GM13976 (cell line): ENCODE results near the gene TTC17.

Experiments used
- DNase-seq: peaks from one replicate; pipeline ENCODE4 v3.0.0; 2012; ENCODE audit warnings: low spot score
- in situ Hi-C: fragments of 300-500 bp; cut with MboI; formaldehyde crosslinking; loops from one replicate; pipeline ENCODE4 v1.12.0; 2022; ENCODE audit warnings: low sequenced_read_pairs, mixed read lengths, inconsistent platforms; ENCODE audit not compliant: unreplicated experiment
- TF ChIP-seq, protein P1 (sequence below): IDR thresholded peaks from 2 replicates; pipeline ENCODE4 v1.5.1; 2012; ENCODE audit warnings: borderline replicate concordance, mild to moderate bottlenecking; ENCODE audit not compliant: insufficient read depth; ENCODE audit errors: extremely low read depth, missing control alignments, control extremely low read depth

Gene TTC17

DNA sequence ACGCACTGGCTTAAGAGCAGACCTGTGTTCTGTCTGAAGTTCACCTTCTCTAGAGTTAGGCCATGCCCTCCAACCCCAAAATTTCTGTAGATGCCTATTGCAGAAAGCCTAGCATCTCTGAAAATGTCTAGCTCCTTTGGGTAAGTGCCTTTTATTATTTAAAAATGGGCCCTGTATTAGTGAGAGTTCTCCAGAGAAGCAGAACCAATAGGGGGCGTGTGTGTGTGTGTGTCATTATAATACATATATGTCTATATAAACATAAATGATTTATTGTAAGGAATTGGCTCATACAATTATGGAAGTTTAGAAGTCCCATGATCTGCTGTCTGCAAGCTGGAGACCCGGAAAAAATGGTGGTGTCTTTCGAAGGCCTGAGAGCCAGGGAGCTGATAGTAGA lies 144.7 kb downstream of the TTC17 start:
- TF ChIP-seq, protein P1, sequence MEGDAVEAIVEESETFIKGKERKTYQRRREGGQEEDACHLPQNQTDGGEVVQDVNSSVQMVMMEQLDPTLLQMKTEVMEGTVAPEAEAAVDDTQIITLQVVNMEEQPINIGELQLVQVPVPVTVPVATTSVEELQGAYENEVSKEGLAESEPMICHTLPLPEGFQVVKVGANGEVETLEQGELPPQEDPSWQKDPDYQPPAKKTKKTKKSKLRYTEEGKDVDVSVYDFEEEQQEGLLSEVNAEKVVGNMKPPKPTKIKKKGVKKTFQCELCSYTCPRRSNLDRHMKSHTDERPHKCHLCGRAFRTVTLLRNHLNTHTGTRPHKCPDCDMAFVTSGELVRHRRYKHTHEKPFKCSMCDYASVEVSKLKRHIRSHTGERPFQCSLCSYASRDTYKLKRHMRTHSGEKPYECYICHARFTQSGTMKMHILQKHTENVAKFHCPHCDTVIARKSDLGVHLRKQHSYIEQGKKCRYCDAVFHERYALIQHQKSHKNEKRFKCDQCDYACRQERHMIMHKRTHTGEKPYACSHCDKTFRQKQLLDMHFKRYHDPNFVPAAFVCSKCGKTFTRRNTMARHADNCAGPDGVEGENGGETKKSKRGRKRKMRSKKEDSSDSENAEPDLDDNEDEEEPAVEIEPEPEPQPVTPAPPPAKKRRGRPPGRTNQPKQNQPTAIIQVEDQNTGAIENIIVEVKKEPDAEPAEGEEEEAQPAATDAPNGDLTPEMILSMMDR, result no peak
- DNase-seq, result no peak
- in situ Hi-C loops, result no loop called here

DNA sequence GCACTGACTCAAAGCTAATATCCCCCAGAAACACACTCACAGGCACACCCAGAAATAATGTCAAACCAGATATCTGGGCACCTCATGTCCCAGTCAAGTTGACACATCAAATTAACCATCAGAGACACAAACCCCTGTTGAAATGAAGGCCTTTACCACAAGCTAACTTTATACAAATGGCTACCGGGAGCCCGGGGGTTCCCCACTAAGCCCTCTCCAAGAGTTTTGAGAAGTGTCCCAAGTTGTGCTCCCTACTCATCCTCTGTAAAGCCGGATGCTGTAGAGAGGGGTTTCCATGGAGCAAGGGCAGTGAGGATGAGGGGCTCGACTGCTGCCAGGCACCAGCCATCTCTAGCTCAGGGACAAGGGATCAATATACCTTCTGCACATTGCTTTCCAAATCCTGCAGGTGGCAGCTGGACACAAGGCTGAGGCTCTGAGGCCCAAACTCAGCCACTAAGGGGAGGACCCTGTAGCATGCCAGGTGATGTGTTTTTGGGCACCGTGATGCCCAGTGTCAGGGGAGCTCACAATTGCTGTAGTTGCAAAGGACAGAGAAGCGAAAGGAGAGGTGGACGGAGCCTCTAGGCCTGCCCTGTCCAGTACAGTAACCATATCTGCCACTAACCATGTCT lies 145.7 kb downstream of the TTC17 start:
- DNase-seq, result peak; percentile 61
- TF ChIP-seq, protein P1, result peak; percentile 39
- in situ Hi-C loops, result no loop called here

DNA sequence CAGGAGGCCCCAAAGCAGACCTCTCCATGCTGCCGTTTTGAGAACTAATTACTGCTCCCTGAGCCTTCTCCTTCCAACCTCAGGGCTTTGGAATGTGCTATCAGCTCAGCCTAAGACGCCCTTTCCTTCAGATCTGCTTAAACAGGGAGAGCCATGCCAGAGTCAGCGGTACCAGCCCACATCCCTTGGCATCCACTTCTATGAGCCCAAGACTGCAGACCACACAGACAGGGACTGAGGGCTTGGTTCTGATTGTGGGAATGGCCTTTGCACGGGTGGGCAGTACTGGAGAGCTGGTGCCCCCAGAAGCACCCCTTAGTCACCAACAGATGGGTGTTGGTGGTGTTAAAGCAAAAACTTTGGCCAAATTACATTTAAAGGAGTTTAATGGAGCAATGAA lies 146.5 kb downstream of the TTC17 start:
- no peak for DNase-seq
- in situ Hi-C loops, result no loop called here
- TF ChIP-seq, protein P1, result no peak

DNA sequence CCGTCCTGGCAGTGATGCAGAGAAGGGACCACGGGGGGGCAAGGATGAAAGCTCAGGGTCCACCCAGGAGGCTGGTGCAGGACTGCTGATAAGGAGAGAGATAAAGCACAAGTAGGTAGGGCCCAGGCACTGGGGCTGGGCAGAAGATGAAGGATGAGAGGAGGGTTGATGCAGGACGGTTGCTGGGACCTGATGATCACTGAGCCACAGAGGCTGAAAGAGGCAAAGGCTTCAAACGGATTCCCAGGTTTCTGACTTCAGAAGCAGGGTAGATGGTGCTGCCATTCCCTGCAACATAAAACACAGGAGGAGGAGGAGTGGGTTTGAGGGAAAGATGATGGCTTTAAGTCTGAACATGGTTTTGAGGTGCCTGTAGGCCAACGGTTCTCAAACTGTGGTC lies 148.5 kb downstream of the TTC17 start:
- TF ChIP-seq, protein P1, result no peak
- in situ Hi-C loops, result no loop called here
- DNase-seq, result no peak

DNA sequence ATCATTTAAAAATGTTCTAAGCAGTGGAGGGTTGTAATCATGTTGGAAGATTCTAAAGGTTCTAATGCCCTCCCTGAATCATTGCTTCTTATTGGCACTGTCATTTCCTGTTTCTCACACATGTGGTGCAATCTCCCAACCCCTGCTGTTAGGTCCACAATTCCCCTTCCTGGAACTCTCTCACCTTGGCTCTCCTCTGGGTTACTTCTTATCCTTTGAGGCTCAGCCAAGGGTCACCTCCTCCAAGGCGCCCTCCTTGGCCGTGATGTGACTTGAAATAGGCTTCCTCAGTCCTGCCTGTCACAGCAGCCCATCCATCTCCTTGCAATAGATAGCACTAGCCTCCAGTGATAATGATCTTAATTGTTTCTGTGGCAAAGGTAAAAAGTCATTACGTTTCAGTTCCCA lies 149.8 kb downstream of the TTC17 start:
- no peak for DNase-seq
- TF ChIP-seq, protein P1, result no peak
- in situ Hi-C loops, result no loop called here

DNA sequence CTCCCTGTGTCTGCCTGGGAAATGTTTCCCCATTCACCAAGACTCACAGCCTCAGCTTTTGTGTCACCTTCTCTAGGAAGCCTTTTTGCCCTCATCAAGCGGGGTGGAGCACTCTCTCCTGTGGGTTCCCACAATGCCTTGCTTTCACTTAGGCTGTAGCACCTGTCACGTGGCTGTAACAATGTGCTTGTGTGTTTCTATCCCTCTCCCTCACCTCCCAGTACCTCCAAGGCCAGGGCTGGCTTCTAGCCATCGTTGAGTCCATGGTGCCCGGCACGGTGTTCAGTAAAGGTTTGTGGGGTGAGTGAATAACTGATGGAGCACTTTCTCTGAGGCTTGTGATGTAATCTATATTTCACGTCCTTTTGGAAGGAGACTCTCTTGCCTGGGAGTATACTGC lies 153.2 kb downstream of the TTC17 start:
- no peak for DNase-seq
- TF ChIP-seq, protein P1, result no peak
- in situ Hi-C loops, result no loop called here
